GM21825 (cell line): ENCODE results near the gene KRTAP25-1.

Experiments
- ATAC-seq: cut with Tn5 transposase; IDR thresholded peaks from one replicate; pipeline ENCODE4 v1.9.1; 2021; ENCODE audit warnings: mild to moderate bottlenecking, moderate library complexity; ENCODE audit not compliant: unreplicated experiment

The KRTAP25-1 gene

GRCh38 chr21:30289215-30289614, at the start of gene KRTAP25-1:
KRTAP25-1 (minus strand) TSS chr21:30289514; CDS start chr21:30289490, 24 bp downstream.
- no peak for ATAC-seq

GRCh38 chr21:30338717-30339116, 49.4 kb upstream of the KRTAP25-1 start:
- no peak for ATAC-seq

- no peak for ATAC-seq
These were observed 48.5 kb upstream of the KRTAP25-1 start for GRCh38 chr21:30337772-30338171.

- no peak for ATAC-seq
These were observed 48.0 kb upstream of the KRTAP25-1 start, which contains the start of gene KRTAP27-1 for GRCh38 chr21:30337276-30337744. KRTAP27-1 (minus strand) TSS chr21:30337694; CDS start chr21:30337668, 26 bp downstream.

- ATAC-seq, result no peak
These were observed 47.3 kb upstream of the KRTAP25-1 start for GRCh38 chr21:30336596-30336995.

GRCh38 chr21:30333736-30334135, 44.4 kb upstream of the KRTAP25-1 start:
- ATAC-seq, result no peak

- no peak for ATAC-seq
These were observed 43.4 kb upstream of the KRTAP25-1 start for GRCh38 chr21:30332681-30333080.

GRCh38 chr21:30329203-30329875, 40.0 kb upstream of the KRTAP25-1 start:
- no peak for ATAC-seq

- ATAC-seq, result no peak
These were observed 37.1 kb upstream of the KRTAP25-1 start for GRCh38 chr21:30326390-30326789.

GRCh38 chr21:30320215-30320614, 30.9 kb upstream of the KRTAP25-1 start, which contains the start of gene KRTAP26-1:
KRTAP26-1 (minus strand) TSS chr21:30320315; CDS start chr21:30320035, 280 bp downstream.
- no peak for ATAC-seq

- ATAC-seq, result no peak
These were observed 26.4 kb upstream of the KRTAP25-1 start for GRCh38 chr21:30315701-30316100.

- no peak for ATAC-seq
These were observed 17.6 kb upstream of the KRTAP25-1 start for GRCh38 chr21:30306884-30307283.

- no peak for ATAC-seq
These were observed 15.8 kb upstream of the KRTAP25-1 start for GRCh38 chr21:30305136-30305535.

GRCh38 chr21:30282850-30283249, 6.5 kb downstream of the KRTAP25-1 start, which contains the start of gene KRTAP24-1:
KRTAP24-1 (minus strand) TSS chr21:30282950; CDS start chr21:30282932, 18 bp downstream.
- ATAC-seq, result no peak

- no peak for ATAC-seq
These were observed 17.7 kb downstream of the KRTAP25-1 start for GRCh38 chr21:30271611-30272010.

- no peak for ATAC-seq
These were observed 18.2 kb downstream of the KRTAP25-1 start for GRCh38 chr21:30271156-30271555.

- no peak for ATAC-seq
These were observed 19.3 kb downstream of the KRTAP25-1 start for GRCh38 chr21:30269803-30270530.

GRCh38 chr21:30268608-30269197, 20.6 kb downstream of the KRTAP25-1 start:
- ATAC-seq, result no peak

- ATAC-seq, result no peak
These were observed 31.5 kb downstream of the KRTAP25-1 start for GRCh38 chr21:30257773-30258172.

GRCh38 chr21:30256100-30256499, 33.2 kb downstream of the KRTAP25-1 start:
- no peak for ATAC-seq

GRCh38 chr21:30255679-30256078, 33.6 kb downstream of the KRTAP25-1 start:
- ATAC-seq, result no peak
